Raji (cell line): ENCODE results near the gene MEIG1.

Source experiments
- POLR2A ChIP-seq: IDR thresholded peaks from 2 replicates; pipeline ENCODE4 v1.6.1; 2011; ENCODE audit warnings: low read depth, low read length, control low read depth; ENCODE audit not compliant: insufficient read depth

The MEIG1 gene

GRCh38 chr10:14953424-14954000, 5.7 kb upstream of the MEIG1 start:
- no peak for TF ChIP-seq POLR2A

GRCh38 chr10:14954001-14954770, 5.0 kb upstream of the MEIG1 start, which contains the start of gene DCLRE1C:
Gene DCLRE1C, minus strand, starts transcription at chr10:14954096. Its CDS starts 86 bp downstream, at chr10:14954010.
- TF ChIP-seq POLR2A = peak; percentile 70

GRCh38 chr10:14954934-14955333, 4.3 kb upstream of the MEIG1 start:
- TF ChIP-seq POLR2A = no peak

GRCh38 chr10:14958872-14959220, 342 bp upstream of the MEIG1 start:
- TF ChIP-seq POLR2A = no peak

- TF ChIP-seq POLR2A = no peak
Measured at GRCh38 chr10:14967897-14968296, 8.7 kb downstream of the MEIG1 start.

GRCh38 chr10:14971867-14972448, 12.8 kb downstream of the MEIG1 start:
- no peak for TF ChIP-seq POLR2A

GRCh38 chr10:14975672-14976273, 16.6 kb downstream of the MEIG1 start:
- TF ChIP-seq POLR2A = no peak

- TF ChIP-seq POLR2A = no peak
Measured at GRCh38 chr10:14982744-14983143, 23.6 kb downstream of the MEIG1 start.

GRCh38 chr10:14995964-14996565, 36.9 kb downstream of the MEIG1 start:
- no peak for TF ChIP-seq POLR2A

- TF ChIP-seq POLR2A = no peak
Measured at GRCh38 chr10:15015451-15015850, 56.3 kb downstream of the MEIG1 start.
